Measurements from ENCODE around the gene TM4SF4.

GRCh38 chr3:149534082-149534481 lies 59.6 kb downstream of the TM4SF4 start:
- no peak for TF ChIP-seq POLR2AphosphoS5 (IDR thresholded peaks at IDR 0.05; ENCODE audit: borderline replicate concordance, low read depth, low read length)
- TF ChIP-seq EZH2 (IDR thresholded peaks at IDR 0.05), result no peak
- TF ChIP-seq FOXP2 (optimal IDR thresholded peaks at IDR 0.05; ENCODE audit: control extremely low read depth, extremely low read length, insufficient read depth), result no peak

Measured in SK-N-MC (cell line).